Keratinocyte (primary cell): ENCODE measurements around the gene VSIG2.
A peak's percentile ranks its signal among the peaks of the same experiment; 100 is the strongest.

ENCODE experiments used
- EZH2 ChIP-seq: IDR thresholded peaks from one replicate; pipeline ENCODE4 v1.6.1; 2012; ENCODE audit warnings: inconsistent platforms, mild to moderate bottlenecking, low read length, moderate library complexity
- TF ChIP-seq, protein P1 (sequence below), 3 experiments: IDR thresholded peaks in 1 of 3; conservative IDR thresholded peaks in 1 of 3; optimal IDR thresholded peaks in 1 of 3; 2 replicates in 2 of 3; 3 replicates in 1 of 3; pipeline versions ENCODE3 to v1.5.1; 2011; ENCODE audit warnings: low read length in 3 of 3, mild to moderate bottlenecking in 3 of 3, moderate library complexity in 2 of 3, control low read depth in 1 of 3, inconsistent platforms in 1 of 3; ENCODE audit not compliant: insufficient read depth in 2 of 3; ENCODE audit errors: extremely low read depth in 1 of 3

DNA sequence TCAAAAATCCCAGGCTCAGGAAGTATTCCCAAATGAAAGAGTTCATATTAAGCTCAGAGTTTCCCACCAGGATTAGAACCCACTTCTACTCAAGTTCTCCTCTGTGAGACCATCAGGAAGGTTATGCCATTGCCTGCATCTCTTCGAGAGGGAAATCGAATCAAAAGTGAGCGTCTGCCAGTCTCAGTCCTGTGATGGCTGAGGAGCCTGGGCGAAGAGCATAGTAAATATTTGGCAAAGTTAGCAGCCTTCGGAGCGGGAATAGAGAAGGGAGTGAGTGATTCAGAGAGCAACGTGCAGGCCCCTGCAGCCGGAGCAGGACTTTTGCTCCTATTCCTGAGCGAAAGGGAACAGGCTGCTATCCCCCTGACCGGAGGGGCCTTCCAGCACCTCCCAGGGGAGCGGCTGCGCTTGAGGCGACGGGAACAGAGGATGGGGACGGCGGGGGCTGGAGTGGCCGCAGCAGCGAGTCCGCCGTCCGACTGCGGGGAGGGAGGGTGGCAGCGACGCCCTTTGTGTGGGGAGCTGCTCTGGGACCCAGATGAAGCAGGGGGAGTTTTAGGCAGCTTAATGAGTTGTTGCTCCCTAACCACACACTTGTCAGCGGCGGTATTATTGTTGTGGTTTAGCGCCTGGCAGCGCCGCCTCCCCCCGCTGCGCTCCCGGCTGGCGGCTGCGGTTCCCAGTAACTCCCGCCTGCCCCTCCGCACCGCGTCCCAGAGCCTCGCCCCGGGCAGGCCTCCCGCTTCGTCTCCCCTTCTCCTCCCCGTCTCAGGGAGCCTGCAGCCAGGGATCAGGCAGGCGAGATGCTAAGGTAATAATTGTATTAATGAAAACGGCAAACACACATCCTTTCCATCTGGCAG is 34.0 kb downstream of the VSIG2 start:
- peak; percentile 62 for TF ChIP-seq EZH2
- TF ChIP-seq, protein P1, sequence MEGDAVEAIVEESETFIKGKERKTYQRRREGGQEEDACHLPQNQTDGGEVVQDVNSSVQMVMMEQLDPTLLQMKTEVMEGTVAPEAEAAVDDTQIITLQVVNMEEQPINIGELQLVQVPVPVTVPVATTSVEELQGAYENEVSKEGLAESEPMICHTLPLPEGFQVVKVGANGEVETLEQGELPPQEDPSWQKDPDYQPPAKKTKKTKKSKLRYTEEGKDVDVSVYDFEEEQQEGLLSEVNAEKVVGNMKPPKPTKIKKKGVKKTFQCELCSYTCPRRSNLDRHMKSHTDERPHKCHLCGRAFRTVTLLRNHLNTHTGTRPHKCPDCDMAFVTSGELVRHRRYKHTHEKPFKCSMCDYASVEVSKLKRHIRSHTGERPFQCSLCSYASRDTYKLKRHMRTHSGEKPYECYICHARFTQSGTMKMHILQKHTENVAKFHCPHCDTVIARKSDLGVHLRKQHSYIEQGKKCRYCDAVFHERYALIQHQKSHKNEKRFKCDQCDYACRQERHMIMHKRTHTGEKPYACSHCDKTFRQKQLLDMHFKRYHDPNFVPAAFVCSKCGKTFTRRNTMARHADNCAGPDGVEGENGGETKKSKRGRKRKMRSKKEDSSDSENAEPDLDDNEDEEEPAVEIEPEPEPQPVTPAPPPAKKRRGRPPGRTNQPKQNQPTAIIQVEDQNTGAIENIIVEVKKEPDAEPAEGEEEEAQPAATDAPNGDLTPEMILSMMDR (optimal IDR thresholded peaks at IDR 0.05 in 1 of 3, IDR thresholded peaks at IDR 0.05 in 1 of 3, conservative IDR thresholded peaks at IDR 0.05 in 1 of 3; ENCODE audit: extremely low read depth in 1 of 3, insufficient read depth in 2 of 3, low read length in 3 of 3) = no peak
